Gastrocnemius medialis (tissue), 4 donors: Measurements from ENCODE around the gene STK36. TPM values are rescaled to one million over a fixed set of nuclear protein-coding genes. Genes with fewer than 3 reads are reported as not detected.

Experiments
- ATAC-seq, 2 donors: fragments of 150-250 bp; one replicate each; pipeline ENCODE4 v1.9.1; 2016
- DNase-seq, 2 donors: peaks; one replicate each; pipeline ENCODE4 v3.0.0-alpha.2; 2019
- H3K27ac ChIP-seq, 4 donors: fragments of 200-600 bp; sonication (generic); 1 replicate in 1 of 4; 2 replicates in 3 of 4; pipeline ENCODE4 v1.5.1; 2016 to 2018; ENCODE audit warnings: mild to moderate bottlenecking in 2 of 4, moderate library complexity in 1 of 4
- H3K27me3 ChIP-seq, 3 donors: fragments of 200-600 bp; sonication (generic) in 2 of 3; 1 replicate in 1 of 3; 2 replicates in 2 of 3; pipeline versions ENCODE4 v1.5.1 to v1.6.0; 2016 to 2019; ENCODE audit warnings: mild to moderate bottlenecking in 1 of 3, moderate library complexity in 1 of 3
- H3K36me3 ChIP-seq, 2 donors: fragments of 200-600 bp; sonication (generic) in 1 of 2; one replicate each; pipeline ENCODE4 v1.5.1; 2017 to 2018
- H3K4me1 ChIP-seq, 2 donors: fragments of 200-600 bp; sonication (generic) in 1 of 2; one replicate each; pipeline ENCODE4 v1.5.1; 2016 to 2017; ENCODE audit warnings: mild to moderate bottlenecking in 2 of 2
- H3K4me3 ChIP-seq, 4 donors: fragments of 200-600 bp; sonication (generic) in 3 of 4; 1 replicate in 1 of 4; 2 replicates in 3 of 4; pipeline ENCODE4 v1.5.1; 2016 to 2019; ENCODE audit warnings: mild to moderate bottlenecking in 2 of 4
- H3K9me3 ChIP-seq, 3 donors: fragments of 200-600 bp; sonication (generic) in 2 of 3; 1 replicate in 1 of 3; 2 replicates in 2 of 3; pipeline ENCODE4 v1.5.1; 2016 to 2019
- POLR2A ChIP-seq, 2 donors: fragments of 450-650 bp; IDR thresholded peaks; one replicate each; pipeline ENCODE4 v1.6.1; 2017; ENCODE audit warnings: antibody characterized with exemption in 2 of 2, mild to moderate bottlenecking in 2 of 2, moderate library complexity in 2 of 2
- in situ Hi-C, 4 donors: fragments of 200-750 bp; cut with MboI; loops; one replicate each; pipeline versions ENCODE4 v1.15.0 to v1.8.0; 2017; ENCODE audit warnings: low sequenced_read_pairs in 4 of 4
- intact Hi-C: fragments of 100-400 bp; cut with DNase I; formaldehyde crosslinking; loops from one replicate; pipeline ENCODE4 v1.15.1; 2023; ENCODE audit warnings: low total_unique reads
- total RNA-seq, 4 donors: library from RNA; depleted of rRNA; stranded (reverse); fragments of >200 nt; gene quantifications; one replicate each; pipeline versions ENCODE4 v1.1.0 to v1.2.3, GENCODE V29; 2016
- TF ChIP-seq, protein P1 (sequence below), 5 experiments: fragments of 450-650 bp in 3 of 5; fragments of 200-600 bp in 2 of 5; sonication (generic) in 2 of 5; IDR thresholded peaks in 4 of 5; conservative IDR thresholded peaks in 1 of 5; 1 replicate in 4 of 5; 2 replicates in 1 of 5; pipeline ENCODE4 v1.5.1; 2016 to 2019; ENCODE audit warnings: antibody characterized with exemption in 5 of 5, mild to moderate bottlenecking in 3 of 5, moderate library complexity in 3 of 5

Gene STK36
- 10 to 100 TPM in 1 of 4 donors, 1 to 10 TPM in 3; 3.0 to 16.3 (median 7.6) TPM for total RNA-seq

DNA sequence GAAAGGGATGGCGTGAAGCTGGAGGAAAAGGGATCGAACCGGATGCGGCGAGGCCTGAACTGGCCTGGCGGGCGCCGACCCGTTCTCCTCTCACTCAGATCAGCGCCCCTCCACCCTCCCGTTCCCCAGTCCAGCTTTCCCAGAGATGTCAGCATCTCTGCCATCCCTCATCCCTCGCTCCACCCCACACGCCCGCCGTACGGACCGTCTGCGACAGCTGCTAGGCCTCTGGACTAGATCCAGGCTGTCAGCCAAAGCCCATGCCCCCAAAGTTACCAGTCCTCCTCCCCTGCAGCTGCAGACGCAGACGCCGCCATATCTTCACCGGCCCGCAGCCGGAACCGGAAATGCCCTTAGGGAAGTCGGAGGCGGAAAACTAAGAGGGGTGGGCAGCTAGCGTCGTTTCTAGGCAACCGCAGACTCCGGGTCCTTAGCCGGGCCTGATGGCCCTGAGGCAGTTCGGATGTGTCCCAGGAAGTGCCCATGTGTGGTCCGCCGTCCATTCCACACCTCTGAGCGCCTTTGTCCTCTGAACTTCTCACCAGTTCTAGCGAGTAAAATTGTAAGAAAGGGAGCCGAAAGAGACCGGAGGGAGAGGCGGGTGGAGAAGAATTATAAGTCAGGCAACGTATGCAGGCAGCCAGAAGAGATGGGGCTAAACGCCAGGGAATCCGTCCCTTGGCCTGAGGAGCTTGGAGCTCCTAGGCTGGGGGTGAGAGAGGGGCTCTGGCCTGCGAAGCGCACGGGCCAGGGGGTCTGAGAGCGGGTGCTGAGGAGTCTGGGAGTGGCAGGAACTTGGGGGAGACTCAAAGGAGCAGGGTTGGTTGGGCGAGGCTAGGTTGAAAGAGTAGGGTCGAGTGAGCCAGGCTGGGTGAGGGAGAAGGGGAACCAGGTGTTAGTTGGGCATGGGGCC is at the start of gene STK36, which contains the start of gene RNF25:
STK36 (plus strand) TSS at position 433 of the 913 bp plus-strand sequence. CDS start 744 bp downstream, outside the sequence.
RNF25 (minus strand) TSS at position 349 of the 913 bp plus-strand sequence; CDS start at position 317, 32 bp downstream.
- peaks cover 13% of the 10 kb centered on the region in 2 donors for H3K4me1 ChIP-seq
- peak; percentile 50 to 79 for TF ChIP-seq POLR2A (IDR thresholded peaks at IDR 0.05)
- TF ChIP-seq, protein P1, sequence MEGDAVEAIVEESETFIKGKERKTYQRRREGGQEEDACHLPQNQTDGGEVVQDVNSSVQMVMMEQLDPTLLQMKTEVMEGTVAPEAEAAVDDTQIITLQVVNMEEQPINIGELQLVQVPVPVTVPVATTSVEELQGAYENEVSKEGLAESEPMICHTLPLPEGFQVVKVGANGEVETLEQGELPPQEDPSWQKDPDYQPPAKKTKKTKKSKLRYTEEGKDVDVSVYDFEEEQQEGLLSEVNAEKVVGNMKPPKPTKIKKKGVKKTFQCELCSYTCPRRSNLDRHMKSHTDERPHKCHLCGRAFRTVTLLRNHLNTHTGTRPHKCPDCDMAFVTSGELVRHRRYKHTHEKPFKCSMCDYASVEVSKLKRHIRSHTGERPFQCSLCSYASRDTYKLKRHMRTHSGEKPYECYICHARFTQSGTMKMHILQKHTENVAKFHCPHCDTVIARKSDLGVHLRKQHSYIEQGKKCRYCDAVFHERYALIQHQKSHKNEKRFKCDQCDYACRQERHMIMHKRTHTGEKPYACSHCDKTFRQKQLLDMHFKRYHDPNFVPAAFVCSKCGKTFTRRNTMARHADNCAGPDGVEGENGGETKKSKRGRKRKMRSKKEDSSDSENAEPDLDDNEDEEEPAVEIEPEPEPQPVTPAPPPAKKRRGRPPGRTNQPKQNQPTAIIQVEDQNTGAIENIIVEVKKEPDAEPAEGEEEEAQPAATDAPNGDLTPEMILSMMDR (IDR thresholded peaks at IDR 0.05 in 4 of 5, conservative IDR thresholded peaks at IDR 0.05 in 1 of 5), result no peak

GRCh38 chr2:218622606-218623365 is 49.1 kb upstream of the STK36 start:
- H3K27ac ChIP-seq, result peak overlapping the region; percentile 6 to 72 (median 44)
- DNase-seq, result no peak
- H3K36me3 ChIP-seq, result peaks cover 0 to 63% of the 10 kb centered on the region in 2 donors
- no peaks in the 10 kb centered on the region for H3K27me3 ChIP-seq
- no peak overlapping the region for H3K4me3 ChIP-seq
- no peaks in the 10 kb centered on the region for H3K9me3 ChIP-seq
- no peak for TF ChIP-seq POLR2A (IDR thresholded peaks at IDR 0.05)
- TF ChIP-seq, protein P1 (IDR thresholded peaks at IDR 0.05 in 4 of 5, conservative IDR thresholded peaks at IDR 0.05 in 1 of 5), result no peak
- intact Hi-C loops, result no loop called here
- in situ Hi-C loops, result no loop called here
- ATAC-seq, result no peak
- peaks cover 3 to 5% of the 10 kb centered on the region in 2 donors for H3K4me1 ChIP-seq

More for the DNA sequence above, at the start of gene STK36, which contains the start of gene RNF25:
- Histone ChIP-seq H3K9me3 (no peaks in the 10 kb centered on the region), H3K27ac (peak within 1 kb of the TSS; percentile 73 to 84 (median 82)), H3K4me3 (peak within 1 kb of the TSS; percentile 76 to 97 (median 89)), H3K27me3 (no peaks in the 10 kb centered on the region), H3K36me3 (peaks cover 0 to 27% of the 10 kb centered on the region in 2 donors)
- intact Hi-C loops (loop anchor here (1.0 to 5.0 kb wide), 3 partner anchors 13 to 275 kb away; partner anchors contain the start of genes BCS1L, CTDSP1, TTLL4 and ZNF142), in situ Hi-C loops (loop anchor here in 3 of 4 donors (25.0 kb wide), 3 partner anchors 260 to 715 kb away; partner anchors contain the start of genes TMBIM1 (in 3 of the 3), VIL1 (in 2 of the 3) and DNPEP (in 1 of the 3))
- ATAC-seq (peak; percentile 97), DNase-seq (peak; percentile 70 to 75)

DNA sequence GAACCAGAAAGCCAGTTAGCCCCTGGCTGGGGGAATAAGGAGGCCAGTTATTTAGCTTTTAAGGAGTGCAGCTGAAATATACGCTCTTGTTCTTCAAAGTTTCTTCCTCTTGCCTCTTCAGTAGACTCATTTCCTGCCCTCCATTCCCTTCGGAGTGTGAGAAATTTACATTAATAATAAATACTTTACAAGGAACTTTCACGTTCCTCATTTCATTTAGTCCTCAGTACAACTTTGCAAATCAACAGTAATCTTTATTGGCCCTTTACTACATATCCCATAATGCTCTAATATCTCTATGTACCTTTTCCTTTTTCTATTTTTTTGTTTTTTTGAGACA is 48.5 kb upstream of the STK36 start:
- no peak for TF ChIP-seq POLR2A (IDR thresholded peaks at IDR 0.05)
- TF ChIP-seq, protein P1 (IDR thresholded peaks at IDR 0.05 in 4 of 5, conservative IDR thresholded peaks at IDR 0.05 in 1 of 5), result no peak
- no peak for DNase-seq

GRCh38 chr2:218626369-218626768 is 45.5 kb upstream of the STK36 start:
- intact Hi-C loops (no loop called here), in situ Hi-C loops (no loop called here)
- no peaks in the 10 kb centered on the region for H3K27me3 ChIP-seq
- ATAC-seq (peak; percentile 53 to 60), DNase-seq (peak in 1 of 2 donors; percentile 42)
- peaks cover 3 to 5% of the 10 kb centered on the region in 2 donors for H3K4me1 ChIP-seq
- H3K27ac ChIP-seq, result peak overlapping the region; percentile 38 to 64 (median 62)
- TF ChIP-seq, protein P1 (IDR thresholded peaks at IDR 0.05 in 4 of 5, conservative IDR thresholded peaks at IDR 0.05 in 1 of 5), result no peak
- no peak for TF ChIP-seq POLR2A (IDR thresholded peaks at IDR 0.05)
- H3K4me3 ChIP-seq, result no peak overlapping the region
- H3K36me3 ChIP-seq, result peaks cover 0 to 68% of the 10 kb centered on the region in 2 donors
- no peaks in the 10 kb centered on the region for H3K9me3 ChIP-seq

More for the DNA sequence above, 48.5 kb upstream of the STK36 start:
- H3K4me1 ChIP-seq, result peaks cover 3 to 5% of the 10 kb centered on the region in 2 donors
- H3K36me3 ChIP-seq, result peaks cover 0 to 66% of the 10 kb centered on the region in 2 donors
- H3K4me3 ChIP-seq, result no peak overlapping the region
- peak overlapping the region in 3 of 4 donors; percentile 6 to 72 (median 39) for H3K27ac ChIP-seq
- in situ Hi-C loops (no loop called here), intact Hi-C loops (no loop called here)
- no peaks in the 10 kb centered on the region for H3K9me3 ChIP-seq
- ATAC-seq, result no peak
- no peaks in the 10 kb centered on the region for H3K27me3 ChIP-seq
